HG02852 (cell line): ENCODE measurements around the gene RBMX2.

Source experiments
- ATAC-seq: cut with Tn5 transposase; IDR thresholded peaks from one replicate; pipeline ENCODE4 v1.9.1; 2021; ENCODE audit warnings: mild to moderate bottlenecking, moderate library complexity; ENCODE audit not compliant: unreplicated experiment

RBMX2 gene

DNA sequence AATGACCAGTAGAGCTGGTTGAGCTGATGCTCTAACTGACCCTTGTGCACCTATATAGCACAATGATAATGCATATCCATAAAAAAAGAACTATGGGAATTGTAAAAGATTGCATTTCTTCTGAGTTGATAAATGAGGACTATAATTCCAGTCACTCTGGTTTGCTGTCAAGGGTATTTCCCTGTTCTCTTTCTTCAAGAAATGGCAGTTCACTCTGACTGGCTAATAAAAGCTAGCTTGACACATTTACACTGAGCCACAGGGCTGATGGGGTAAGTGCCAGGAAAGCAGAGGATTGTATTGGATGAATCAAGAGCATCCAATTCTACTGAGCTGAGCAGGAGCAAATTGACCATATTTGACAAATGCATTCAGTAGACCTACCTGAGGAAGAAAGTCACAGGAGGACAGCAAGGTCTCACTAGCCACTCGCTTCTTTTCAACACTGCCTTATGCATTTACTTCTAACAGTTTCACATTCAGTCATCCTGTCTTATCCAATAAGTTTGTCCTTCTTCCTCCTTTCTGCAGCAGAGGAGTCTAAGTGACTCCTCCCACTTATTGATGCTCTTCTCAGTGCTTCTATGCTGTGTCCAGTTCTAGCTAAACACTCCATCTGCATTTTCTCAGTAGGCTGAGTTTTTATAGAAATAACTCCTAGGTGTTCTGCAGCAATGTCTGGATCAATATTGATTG, 43.0 kb downstream of the RBMX2 start:
- ATAC-seq, result no peak

GRCh38 chrX:130446974-130447373, 45.2 kb downstream of the RBMX2 start:
- ATAC-seq, result no peak
